Measurements from ENCODE around the gene ERBB4.

ERBB4 gene

DNA sequence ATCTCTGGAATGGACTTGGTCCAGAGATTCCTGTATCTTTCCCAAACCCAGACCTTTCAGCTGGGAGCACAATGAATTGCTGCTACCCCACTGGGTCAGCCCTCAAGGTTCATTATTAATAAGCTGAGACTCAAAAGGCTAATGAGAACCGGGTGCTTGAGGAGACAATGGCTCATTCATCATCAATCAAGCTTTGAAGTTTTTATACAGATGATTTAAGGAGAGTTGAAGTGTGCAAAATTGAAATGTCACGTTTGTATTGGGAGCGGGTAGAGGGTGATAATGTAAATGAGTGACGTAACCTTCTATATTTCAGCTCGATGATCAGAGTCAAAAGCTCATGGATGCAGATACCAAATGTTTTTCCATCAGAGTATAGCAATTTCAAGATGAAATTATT lies 744.9 kb downstream of the ERBB4 start:
- DNase-seq (ENCODE audit: low read depth) = no peak
- H3K4me3 ChIP-seq (ENCODE audit: low read depth, low read length) = no peak overlapping the region
- TF ChIP-seq, protein P1, sequence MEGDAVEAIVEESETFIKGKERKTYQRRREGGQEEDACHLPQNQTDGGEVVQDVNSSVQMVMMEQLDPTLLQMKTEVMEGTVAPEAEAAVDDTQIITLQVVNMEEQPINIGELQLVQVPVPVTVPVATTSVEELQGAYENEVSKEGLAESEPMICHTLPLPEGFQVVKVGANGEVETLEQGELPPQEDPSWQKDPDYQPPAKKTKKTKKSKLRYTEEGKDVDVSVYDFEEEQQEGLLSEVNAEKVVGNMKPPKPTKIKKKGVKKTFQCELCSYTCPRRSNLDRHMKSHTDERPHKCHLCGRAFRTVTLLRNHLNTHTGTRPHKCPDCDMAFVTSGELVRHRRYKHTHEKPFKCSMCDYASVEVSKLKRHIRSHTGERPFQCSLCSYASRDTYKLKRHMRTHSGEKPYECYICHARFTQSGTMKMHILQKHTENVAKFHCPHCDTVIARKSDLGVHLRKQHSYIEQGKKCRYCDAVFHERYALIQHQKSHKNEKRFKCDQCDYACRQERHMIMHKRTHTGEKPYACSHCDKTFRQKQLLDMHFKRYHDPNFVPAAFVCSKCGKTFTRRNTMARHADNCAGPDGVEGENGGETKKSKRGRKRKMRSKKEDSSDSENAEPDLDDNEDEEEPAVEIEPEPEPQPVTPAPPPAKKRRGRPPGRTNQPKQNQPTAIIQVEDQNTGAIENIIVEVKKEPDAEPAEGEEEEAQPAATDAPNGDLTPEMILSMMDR (conservative IDR thresholded peaks at IDR 0.05; ENCODE audit: low read depth, low read length) = no peak

DNA sequence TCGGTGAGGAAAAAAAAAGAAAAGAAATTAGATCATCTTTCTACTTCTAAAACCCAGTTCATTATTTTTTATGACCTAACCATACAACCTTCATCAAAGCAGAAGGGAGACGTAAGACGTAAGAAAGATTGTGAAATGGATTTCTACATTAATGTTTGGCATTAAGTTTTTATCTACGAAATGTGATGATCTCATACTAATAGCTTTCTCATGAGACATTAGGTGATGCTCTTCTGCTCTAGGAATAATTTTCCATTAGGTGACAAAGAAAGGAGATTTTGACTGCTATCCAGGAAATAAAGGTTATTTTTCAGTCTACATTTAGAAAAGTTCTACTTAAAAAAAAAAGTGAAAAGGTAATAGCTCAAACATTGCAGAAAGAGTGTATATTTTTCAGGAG lies 748.6 kb downstream of the ERBB4 start:
- TF ChIP-seq, protein P1 (conservative IDR thresholded peaks at IDR 0.05; ENCODE audit: low read depth, low read length) = no peak
- H3K4me3 ChIP-seq (ENCODE audit: low read depth, low read length) = no peak overlapping the region
- no peak for DNase-seq (ENCODE audit: low read depth)

DNA sequence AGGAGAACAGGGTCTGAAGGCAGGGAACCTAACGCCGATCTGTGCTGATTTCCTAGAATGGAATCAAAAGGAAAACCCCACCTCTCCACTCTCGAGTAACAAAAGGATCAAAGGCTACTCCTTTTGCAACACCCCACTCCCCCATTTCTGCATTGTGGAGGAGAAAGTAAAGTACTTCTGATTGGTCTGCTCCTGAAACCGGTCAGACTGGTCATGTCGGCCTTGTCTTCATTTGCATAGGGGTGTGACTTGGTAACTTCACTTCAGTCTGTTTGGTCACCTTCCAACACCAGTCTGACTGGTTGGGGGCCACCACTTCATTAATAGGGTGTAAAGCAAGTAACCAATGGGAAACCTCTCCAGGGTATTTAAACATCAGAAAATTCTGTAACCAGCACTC lies 771.9 kb downstream of the ERBB4 start:
- no peak overlapping the region for H3K4me3 ChIP-seq (ENCODE audit: low read depth, low read length)
- TF ChIP-seq, protein P1 (conservative IDR thresholded peaks at IDR 0.05; ENCODE audit: low read depth, low read length) = no peak
- DNase-seq (ENCODE audit: low read depth) = no peak

DNA sequence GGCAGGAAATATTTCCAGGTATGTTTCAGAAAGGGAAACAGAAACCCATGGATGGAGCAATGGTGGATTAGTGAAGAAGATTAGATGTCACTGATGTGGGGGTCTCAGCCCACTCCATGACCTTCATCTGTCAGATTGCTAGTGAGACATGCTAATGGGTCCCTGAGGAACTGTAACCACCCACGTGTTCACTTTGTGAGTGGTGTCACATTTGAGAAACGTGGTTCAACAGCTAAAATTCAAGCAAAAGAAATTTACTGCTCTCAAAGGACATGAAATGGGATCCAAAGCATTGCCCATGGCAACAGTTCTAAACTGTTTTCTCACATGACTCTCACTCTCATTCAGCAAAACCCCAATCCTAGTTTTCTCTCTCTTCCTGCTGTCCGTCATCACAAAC lies 776.1 kb downstream of the ERBB4 start:
- TF ChIP-seq, protein P1 (conservative IDR thresholded peaks at IDR 0.05; ENCODE audit: low read depth, low read length) = no peak
- no peak for DNase-seq (ENCODE audit: low read depth)
- H3K4me3 ChIP-seq (ENCODE audit: low read depth, low read length) = no peak overlapping the region

DNA sequence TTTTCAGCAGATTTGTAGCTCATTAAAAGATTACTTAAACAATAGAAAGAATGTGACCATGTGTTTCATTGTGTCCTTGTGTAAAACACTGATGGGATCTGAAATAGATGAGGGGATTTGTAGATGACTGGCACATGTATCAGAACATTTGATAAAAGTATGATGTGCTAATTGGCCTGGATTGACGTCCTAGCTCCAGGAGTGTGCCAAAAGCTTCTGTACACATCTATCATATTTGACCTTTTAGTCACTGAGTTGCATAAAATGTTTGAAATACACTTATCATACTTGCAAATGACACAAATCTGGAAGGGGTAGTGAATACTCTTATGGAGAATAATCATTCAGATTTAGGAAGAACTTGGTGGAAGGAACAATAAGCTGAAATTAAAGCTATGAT lies 778.5 kb downstream of the ERBB4 start:
- no peak overlapping the region for H3K4me3 ChIP-seq (ENCODE audit: low read depth, low read length)
- DNase-seq (ENCODE audit: low read depth) = no peak
- TF ChIP-seq, protein P1 (conservative IDR thresholded peaks at IDR 0.05; ENCODE audit: low read depth, low read length) = no peak

DNA sequence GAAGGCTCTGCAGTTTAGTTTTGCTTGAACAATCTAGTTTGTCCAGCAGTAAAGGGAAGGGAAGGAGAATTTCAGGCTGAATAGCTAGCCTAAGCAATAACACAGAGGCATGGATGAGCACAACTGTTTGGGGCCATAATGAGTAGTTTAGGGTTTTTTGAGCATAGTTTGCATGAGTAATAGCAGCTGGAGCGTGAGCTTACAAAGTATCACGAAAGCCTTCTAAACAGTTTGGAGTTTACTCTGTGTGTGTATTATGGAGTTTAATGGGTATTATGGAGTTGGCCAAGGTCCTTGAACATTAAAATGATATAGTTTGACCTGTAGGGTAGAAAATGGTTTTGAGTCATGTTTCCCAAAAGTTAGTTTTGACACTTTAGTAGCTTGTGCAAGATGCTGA lies 782.3 kb downstream of the ERBB4 start:
- no peak for DNase-seq (ENCODE audit: low read depth)
- TF ChIP-seq, protein P1 (conservative IDR thresholded peaks at IDR 0.05; ENCODE audit: low read depth, low read length) = no peak
- no peak overlapping the region for H3K4me3 ChIP-seq (ENCODE audit: low read depth, low read length)

DNA sequence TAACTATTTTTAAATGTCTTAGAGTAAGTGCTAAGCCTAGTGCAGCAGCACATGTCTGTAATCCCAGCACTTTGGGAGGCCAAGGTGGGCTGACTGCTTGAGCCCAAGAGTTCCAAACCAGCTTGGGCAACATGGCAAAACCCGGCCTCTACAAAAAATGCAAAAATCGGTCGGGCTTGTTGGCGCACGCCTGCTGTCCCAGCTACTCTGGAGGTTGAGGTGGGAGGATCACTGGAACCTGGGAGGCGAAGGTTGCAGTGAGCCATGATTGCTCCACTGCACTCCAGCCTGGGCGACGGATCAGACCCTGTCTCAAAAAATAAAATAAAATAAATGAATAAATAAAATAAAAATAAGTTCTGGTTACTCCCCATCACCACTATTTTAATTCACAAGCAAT lies 783.4 kb downstream of the ERBB4 start:
- TF ChIP-seq, protein P1 (conservative IDR thresholded peaks at IDR 0.05; ENCODE audit: low read depth, low read length) = no peak
- no peak for DNase-seq (ENCODE audit: low read depth)
- no peak overlapping the region for H3K4me3 ChIP-seq (ENCODE audit: low read depth, low read length)

All from choroid plexus epithelial cell (primary cell).